ENCODE measurements around the gene AGMO. TPM values are rescaled to one million over a fixed set of nuclear protein-coding genes. Genes with fewer than 3 reads are reported as not detected.

AGMO gene
- polyA plus RNA-seq, 3 donors, result not detected

GRCh38 chr7:15446280-15446679 is 115.5 kb downstream of the AGMO start:
- TF ChIP-seq CTCF (IDR thresholded peaks at IDR 0.05), result no peak
- WGBS (ENCODE audit: insufficient coverage), result no CpG with 5 or more reads among the region's 1 CpG
- Histone ChIP-seq H4K20me1 (ENCODE audit: insufficient read depth, low read length) (no peaks in the 10 kb centered on the region), H3K4me1 (ENCODE audit: control insufficient read depth in 1 of 2, insufficient read depth in 2 of 2, low read length in 2 of 2) (no peaks in the 10 kb centered on the region), H3K27me3 (ENCODE audit: control insufficient read depth in 2 of 2, insufficient read depth in 2 of 2, low read length in 2 of 2) (no peaks in the 10 kb centered on the region), H3K4me3 (replicated peaks in 1 of 3; ENCODE audit: low read depth in 2 of 3, low read length in 3 of 3) (no peak overlapping the region), H3K36me3 (replicated peaks in 1 of 2; ENCODE audit: control insufficient read depth in 1 of 2, insufficient read depth in 2 of 2, low read length in 2 of 2) (no peaks in the 10 kb centered on the region), H2AFZ (ENCODE audit: insufficient read depth, low read depth, low read length, poor library complexity, severe bottlenecking) (no peak overlapping the region), H3K4me2 (replicated peaks; ENCODE audit: extremely low read depth, low read length, poor library complexity, severe bottlenecking) (no peak overlapping the region), H3K9me3 (replicated peaks in 1 of 2; ENCODE audit: control insufficient read depth in 1 of 2, insufficient read depth in 1 of 2, low read length in 2 of 2) (peaks cover 6 to 9% of the 10 kb centered on the region in 2 donors), H3K9ac (ENCODE audit: insufficient read depth, low read length, poor library complexity, severe bottlenecking) (no peak overlapping the region), H3K79me2 (ENCODE audit: insufficient read depth, low read length) (no peaks in the 10 kb centered on the region), H3K27ac (ENCODE audit: low read depth in 1 of 2, low read length in 2 of 2) (no peak overlapping the region)
- Mint-ChIP-seq H3K27ac (no peak overlapping the region), H3K4me1 (no peaks in the 10 kb centered on the region), H3K36me3 (no peaks in the 10 kb centered on the region), H3K27me3 (ENCODE audit: low read depth in 3 of 3) (no peaks in the 10 kb centered on the region), H3K4me3 (no peak overlapping the region), H3K9me3 (peaks cover 2 to 8% (median 3%) of the 10 kb centered on the region in 7 donors)
- intact Hi-C loops (cut with micrococcal nuclease), result no loop called here
- DNase-seq, result no peak

DNA sequence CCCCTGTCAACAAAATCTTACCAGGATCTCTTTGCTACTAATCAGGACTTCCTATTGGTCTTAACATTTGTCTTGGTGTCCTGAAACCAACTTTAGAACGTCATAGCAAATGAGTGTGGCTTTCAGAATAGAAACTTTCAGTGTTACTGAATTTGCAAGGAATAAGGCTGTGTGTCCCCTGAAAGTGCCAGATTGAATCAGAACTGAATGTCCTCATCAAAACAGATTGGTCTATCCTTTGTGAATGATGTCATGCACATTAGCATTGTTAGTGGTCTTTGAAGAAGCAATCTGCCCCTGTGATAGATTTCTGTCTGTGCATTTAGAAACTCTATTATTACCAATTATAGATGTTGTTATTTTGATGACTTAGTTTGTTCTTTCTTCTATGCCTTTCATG is 119.9 kb downstream of the AGMO start:
- no peak for DNase-seq
- intact Hi-C loops (cut with micrococcal nuclease), result no loop called here
- Histone ChIP-seq H3K4me1 (ENCODE audit: control insufficient read depth in 1 of 2, insufficient read depth in 2 of 2, low read length in 2 of 2) (no peaks in the 10 kb centered on the region), H3K4me2 (replicated peaks; ENCODE audit: extremely low read depth, low read length, poor library complexity, severe bottlenecking) (no peak overlapping the region), H2AFZ (ENCODE audit: insufficient read depth, low read depth, low read length, poor library complexity, severe bottlenecking) (no peak overlapping the region), H3K4me3 (replicated peaks in 1 of 3; ENCODE audit: low read depth in 2 of 3, low read length in 3 of 3) (no peak overlapping the region), H3K9me3 (replicated peaks in 1 of 2; ENCODE audit: control insufficient read depth in 1 of 2, insufficient read depth in 1 of 2, low read length in 2 of 2) (peaks cover 0 to 12% of the 10 kb centered on the region in 2 donors), H3K79me2 (ENCODE audit: insufficient read depth, low read length) (no peaks in the 10 kb centered on the region), H3K9ac (ENCODE audit: insufficient read depth, low read length, poor library complexity, severe bottlenecking) (no peak overlapping the region), H3K27me3 (ENCODE audit: control insufficient read depth in 2 of 2, insufficient read depth in 2 of 2, low read length in 2 of 2) (no peaks in the 10 kb centered on the region), H3K27ac (ENCODE audit: low read depth in 1 of 2, low read length in 2 of 2) (no peak overlapping the region), H3K36me3 (replicated peaks in 1 of 2; ENCODE audit: control insufficient read depth in 1 of 2, insufficient read depth in 2 of 2, low read length in 2 of 2) (no peaks in the 10 kb centered on the region), H4K20me1 (ENCODE audit: insufficient read depth, low read length) (no peaks in the 10 kb centered on the region)
- no CpG with 5 or more reads among the region's 1 CpG for WGBS (ENCODE audit: insufficient coverage)
- Mint-ChIP-seq H3K9me3 (peaks cover 0 to 7% (median 3%) of the 10 kb centered on the region in 7 donors), H3K27ac (no peak overlapping the region), H3K4me1 (no peaks in the 10 kb centered on the region), H3K27me3 (ENCODE audit: low read depth in 3 of 3) (no peaks in the 10 kb centered on the region), H3K36me3 (no peaks in the 10 kb centered on the region), H3K4me3 (no peak overlapping the region)
- TF ChIP-seq CTCF (IDR thresholded peaks at IDR 0.05), result no peak
